Testis (tissue), 2 donors: Measurements from ENCODE around the gene OR2S2.

Experiments used
- CTCF ChIP-seq, 3 experiments: fragments of 450-650 bp in 2 of 3; fragments of 200-600 bp in 1 of 3; sonication (generic) in 1 of 3; IDR thresholded peaks; one replicate each; pipeline ENCODE4 v1.5.1; 2016 to 2019; ENCODE audit warnings: antibody characterized with exemption in 3 of 3, mild to moderate bottlenecking in 2 of 3, moderate library complexity in 1 of 3
- POLR2A ChIP-seq: fragments of 450-650 bp; IDR thresholded peaks from one replicate; pipeline ENCODE4 v1.6.1; 2017; ENCODE audit warnings: antibody characterized with exemption, mild to moderate bottlenecking, moderate library complexity

- TF ChIP-seq POLR2A (no peak), CTCF (IDR thresholded peaks at IDR 0.05) (no peak)
Measured at GRCh38 chr9:35923927-35924763, 33.8 kb downstream of the OR2S2 start.
